WERI-Rb-1 (cell line): ENCODE measurements around the gene POU2F2.

Source experiments
- DNase-seq: peaks from one replicate; pipeline ENCODE4 v3.0.0-alpha.2; 2020
- H3K27ac ChIP-seq: fragments of 250-450 bp; sonication (Bioruptor Pico); 2 replicates; pipeline ENCODE4 v1.5.1; 2020; ENCODE audit warnings: mild to moderate bottlenecking, moderate library complexity
- H3K27me3 ChIP-seq: fragments of 250-450 bp; sonication (Bioruptor Pico); 2 replicates; pipeline ENCODE4 v1.5.1; 2021; ENCODE audit warnings: mild to moderate bottlenecking, low read depth, moderate library complexity; ENCODE audit not compliant: insufficient read depth, severe bottlenecking
- H3K36me3 ChIP-seq: fragments of 250-450 bp; sonication (Bioruptor Pico); 2 replicates; pipeline ENCODE4 v1.5.1; 2020; ENCODE audit warnings: mild to moderate bottlenecking, moderate library complexity
- H3K4me3 ChIP-seq: 2 replicates; pipeline ENCODE4 v1.5.1; 2011; ENCODE audit warnings: low read depth, mild to moderate bottlenecking, control low read depth, low read length
- H3K9me3 ChIP-seq: fragments of 250-450 bp; sonication (Bioruptor Pico); 2 replicates; pipeline ENCODE4 v1.5.1; 2021; ENCODE audit warnings: mild to moderate bottlenecking, moderate library complexity; ENCODE audit not compliant: severe bottlenecking
- CTCF ChIP-seq: IDR thresholded peaks from 2 replicates; pipeline ENCODE4 v1.5.1; 2011; ENCODE audit warnings: low read depth, mild to moderate bottlenecking, control low read depth, inconsistent platforms, low read length

POU2F2 gene

GRCh38 chr19:42175952-42176648, 43.9 kb upstream of the POU2F2 start:
- TF ChIP-seq CTCF = no peak
- H3K27ac ChIP-seq = peak overlapping the region; percentile 74
- H3K36me3 ChIP-seq = no peaks in the 10 kb centered on the region
- peak overlapping the region; percentile 54 for H3K4me3 ChIP-seq
- H3K27me3 ChIP-seq = peaks cover 11% of the 10 kb centered on the region
- no peaks in the 10 kb centered on the region for H3K9me3 ChIP-seq
- peak; percentile 46 for DNase-seq

GRCh38 chr19:42174958-42175734, 42.9 kb upstream of the POU2F2 start:
- DNase-seq = peak; percentile 68
- Histone ChIP-seq H3K4me3 (peak overlapping the region; percentile 54), H3K27ac (peak overlapping the region; percentile 54), H3K27me3 (peaks cover 11% of the 10 kb centered on the region), H3K9me3 (no peaks in the 10 kb centered on the region), H3K36me3 (no peaks in the 10 kb centered on the region)
- no peak for TF ChIP-seq CTCF

GRCh38 chr19:42174188-42174587, 41.9 kb upstream of the POU2F2 start:
- Histone ChIP-seq H3K36me3 (no peaks in the 10 kb centered on the region), H3K27ac (peak overlapping the region; percentile 54), H3K4me3 (no peak overlapping the region), H3K27me3 (peaks cover 11% of the 10 kb centered on the region), H3K9me3 (no peaks in the 10 kb centered on the region)
- no peak for TF ChIP-seq CTCF
- no peak for DNase-seq

- peak; percentile 61 for DNase-seq
- H3K27me3 ChIP-seq = peaks cover 8% of the 10 kb centered on the region
- TF ChIP-seq CTCF = no peak
Observed at GRCh38 chr19:42173695-42174094, 41.4 kb upstream of the POU2F2 start.

GRCh38 chr19:42172261-42172660, 40.0 kb upstream of the POU2F2 start:
- no peaks in the 10 kb centered on the region for H3K9me3 ChIP-seq
- no peak overlapping the region for H3K4me3 ChIP-seq
- no peak for DNase-seq
- no peaks in the 10 kb centered on the region for H3K27me3 ChIP-seq
- TF ChIP-seq CTCF = no peak
- no peaks in the 10 kb centered on the region for H3K36me3 ChIP-seq
- peak overlapping the region; percentile 79 for H3K27ac ChIP-seq

More at GRCh38 chr19:42173695-42174094, 41.4 kb upstream of the POU2F2 start:
- Histone ChIP-seq H3K36me3 (no peaks in the 10 kb centered on the region), H3K9me3 (no peaks in the 10 kb centered on the region), H3K4me3 (no peak overlapping the region), H3K27ac (peak overlapping the region; percentile 54)
